HepG2 (cell line): Measurements from ENCODE around the gene ATG4B. TPM values are rescaled to one million over a fixed set of nuclear protein-coding genes. Genes with fewer than 3 reads are reported as not detected.

Source experiments
- polyA plus RNA-seq, 8 experiments: library from polyadenylated mRNA; depleted of rRNA in 3 of 8; stranded (reverse) in 7 of 8; unstranded in 1 of 8; fragments of >200 nt; fragmentation: Illumina TruSeq in 4 of 8; extraction: Trizol in 4 of 8; gene quantifications; 2 replicates each; pipeline versions ENCODE4 v1.2.1 to v1.2.3, GENCODE V29; 2011 to 2016; ENCODE audit warnings: low read depth in 4 of 8, missing spikeins in 1 of 8, mixed read lengths in 1 of 8; ENCODE audit not compliant: insufficient read depth in 1 of 8
- total RNA-seq, 5 experiments: library from RNA; depleted of rRNA; stranded (reverse); fragments of >200 nt; fragmentation: Illumina TruSeq; extraction: Trizol; gene quantifications; 2 replicates each; pipeline ENCODE4 v1.2.3, GENCODE V29; 2016; ENCODE audit warnings: low read depth in 1 of 5

ATG4B gene
- total and polyA plus RNA-seq, 2 of the 13 experiments (the other 11 are each of a cell fraction or from before 2014, with no cell fraction given) = 95.5 to 239 TPM

Other genes starting within 250 kb of the ATG4B start
- gene STK25, start 129.1 kb upstream of the ATG4B start, total RNA-seq (2016; rRNA removed; fragmentation: Illumina TruSeq; extraction: Trizol) = 123 and 177 TPM in 2 replicates
- 481 and 626 TPM in 2 replicates for gene STK25, start 129.1 kb upstream of the ATG4B start, polyA plus RNA-seq (2011; rRNA removed)
- 30.2 and 35.5 TPM in 2 replicates for gene BOK, start 78.9 kb upstream of the ATG4B start, total RNA-seq (2016; rRNA removed; fragmentation: Illumina TruSeq; extraction: Trizol)
- 39.2 and 58.1 TPM in 2 replicates for gene BOK, start 78.9 kb upstream of the ATG4B start, polyA plus RNA-seq (2011; rRNA removed)
- 68.2 and 75.7 TPM in 2 replicates for gene THAP4, start 535 bp upstream of the ATG4B start, total RNA-seq (2016; rRNA removed; fragmentation: Illumina TruSeq; extraction: Trizol)
- gene THAP4, start 535 bp upstream of the ATG4B start, polyA plus RNA-seq (2011; rRNA removed) = 59.7 and 70.2 TPM in 2 replicates
- gene DTYMK, start 49.1 kb downstream of the ATG4B start, total RNA-seq (2016; rRNA removed; fragmentation: Illumina TruSeq; extraction: Trizol) = 124 and 134 TPM in 2 replicates
- 39.5 and 57.5 TPM in 2 replicates for gene DTYMK, start 49.1 kb downstream of the ATG4B start, polyA plus RNA-seq (2011; rRNA removed)
- 56.7 and 61.9 TPM in 2 replicates for gene ING5, start 64.3 kb downstream of the ATG4B start, total RNA-seq (2016; rRNA removed; fragmentation: Illumina TruSeq; extraction: Trizol)
- gene ING5, start 64.3 kb downstream of the ATG4B start, polyA plus RNA-seq (2011; rRNA removed) = 71.9 and 86.9 TPM in 2 replicates
- 10.2 and 20.3 TPM in 2 replicates for gene D2HGDH, start 96.9 kb downstream of the ATG4B start, total RNA-seq (2016; rRNA removed; fragmentation: Illumina TruSeq; extraction: Trizol)
- 19.2 and 20.5 TPM in 2 replicates for gene D2HGDH, start 96.9 kb downstream of the ATG4B start, polyA plus RNA-seq (2011; rRNA removed)
- 0.20 and 0.72 TPM in 2 replicates for gene GAL3ST2, start 139.1 kb downstream of the ATG4B start, total RNA-seq (2016; rRNA removed; fragmentation: Illumina TruSeq; extraction: Trizol)
- gene GAL3ST2, start 139.1 kb downstream of the ATG4B start, polyA plus RNA-seq (2011; rRNA removed) = 0.17 and 0.30 TPM in 2 replicates
- gene NEU4, start 171.5 kb downstream of the ATG4B start, total RNA-seq (2016; rRNA removed; fragmentation: Illumina TruSeq; extraction: Trizol) = 104 and 107 TPM in 2 replicates
- gene NEU4, start 171.5 kb downstream of the ATG4B start, polyA plus RNA-seq (2011; rRNA removed) = 53.5 and 71.4 TPM in 2 replicates
- gene PDCD1, start 221.2 kb downstream of the ATG4B start, total RNA-seq (2016; rRNA removed; fragmentation: Illumina TruSeq; extraction: Trizol) = not detected in 2 replicates
- gene PDCD1, start 221.2 kb downstream of the ATG4B start, polyA plus RNA-seq (2011; rRNA removed) = 0.04 and 0.31 TPM in 2 replicates
- not detected in 2 replicates for gene RTP5, start 232.0 kb downstream of the ATG4B start, total RNA-seq (2016; rRNA removed; fragmentation: Illumina TruSeq; extraction: Trizol)
- not detected in 2 replicates for gene RTP5, start 232.0 kb downstream of the ATG4B start, polyA plus RNA-seq (2011; rRNA removed)